ENCODE results near the gene LPP.

DNA sequence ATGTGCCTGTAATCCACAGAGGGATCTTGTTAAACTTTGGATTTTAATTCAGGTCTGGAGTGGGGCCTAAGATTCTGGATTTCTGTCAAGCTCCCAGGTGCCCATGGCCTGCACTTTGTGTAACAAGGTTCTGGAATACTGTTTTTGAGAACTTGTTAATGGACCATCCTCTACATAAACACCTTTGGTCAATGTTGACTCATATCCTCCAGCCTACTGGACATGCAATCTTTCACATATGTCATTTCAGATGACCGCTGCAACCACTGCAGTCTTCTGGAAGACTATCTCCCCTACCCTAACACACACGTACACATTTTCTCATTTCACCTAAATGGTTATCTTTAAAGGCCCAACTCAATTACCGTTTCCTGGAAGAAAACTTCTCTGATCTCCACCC, 715.7 kb downstream of the LPP start:
- no peak for TF ChIP-seq POLR2A (IDR thresholded peaks at IDR 0.05)
- TF ChIP-seq, protein P1, sequence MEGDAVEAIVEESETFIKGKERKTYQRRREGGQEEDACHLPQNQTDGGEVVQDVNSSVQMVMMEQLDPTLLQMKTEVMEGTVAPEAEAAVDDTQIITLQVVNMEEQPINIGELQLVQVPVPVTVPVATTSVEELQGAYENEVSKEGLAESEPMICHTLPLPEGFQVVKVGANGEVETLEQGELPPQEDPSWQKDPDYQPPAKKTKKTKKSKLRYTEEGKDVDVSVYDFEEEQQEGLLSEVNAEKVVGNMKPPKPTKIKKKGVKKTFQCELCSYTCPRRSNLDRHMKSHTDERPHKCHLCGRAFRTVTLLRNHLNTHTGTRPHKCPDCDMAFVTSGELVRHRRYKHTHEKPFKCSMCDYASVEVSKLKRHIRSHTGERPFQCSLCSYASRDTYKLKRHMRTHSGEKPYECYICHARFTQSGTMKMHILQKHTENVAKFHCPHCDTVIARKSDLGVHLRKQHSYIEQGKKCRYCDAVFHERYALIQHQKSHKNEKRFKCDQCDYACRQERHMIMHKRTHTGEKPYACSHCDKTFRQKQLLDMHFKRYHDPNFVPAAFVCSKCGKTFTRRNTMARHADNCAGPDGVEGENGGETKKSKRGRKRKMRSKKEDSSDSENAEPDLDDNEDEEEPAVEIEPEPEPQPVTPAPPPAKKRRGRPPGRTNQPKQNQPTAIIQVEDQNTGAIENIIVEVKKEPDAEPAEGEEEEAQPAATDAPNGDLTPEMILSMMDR (IDR thresholded peaks at IDR 0.05 in 4 of 5, conservative IDR thresholded peaks at IDR 0.05 in 1 of 5), result no peak

All from gastrocnemius medialis (tissue), 4 donors.